Measurements from ENCODE around the gene ZBTB40.

The ZBTB40 gene

DNA sequence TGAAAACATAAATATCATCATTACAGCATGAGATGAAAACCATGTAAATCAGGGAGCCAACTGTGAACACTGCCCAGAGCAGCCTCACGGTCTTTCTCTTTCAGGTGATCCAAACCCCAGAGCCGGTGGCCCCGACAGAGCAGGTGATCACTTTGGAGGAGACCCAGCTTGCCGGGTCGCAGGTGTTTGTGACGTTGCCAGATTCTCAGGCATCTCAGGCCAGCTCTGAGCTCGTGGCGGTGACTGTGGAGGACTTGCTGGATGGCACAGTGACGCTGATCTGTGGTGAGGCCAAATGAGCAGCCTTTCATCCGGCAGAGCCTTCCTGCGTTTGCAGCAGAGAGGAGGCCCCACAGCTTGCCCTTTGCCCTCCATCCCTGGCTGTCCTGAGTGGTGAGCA, 74.4 kb downstream of the ZBTB40 start:
- Histone ChIP-seq H3K36me3 (ENCODE audit: control insufficient read depth, low read depth, low read length) (peaks cover 51% of the 10 kb centered on the region), H3K4me3 (ENCODE audit: low read length) (no peak overlapping the region), H3K9ac (ENCODE audit: low read length) (no peak overlapping the region), H3K27ac (ENCODE audit: low read length) (no peak overlapping the region), H3K9me3 (ENCODE audit: control insufficient read depth, low read depth, low read length) (no peaks in the 10 kb centered on the region), H3K27me3 (ENCODE audit: control insufficient read depth, insufficient read depth, low read length) (no peaks in the 10 kb centered on the region), H3K4me1 (ENCODE audit: control insufficient read depth, low read depth, low read length) (no peaks in the 10 kb centered on the region)

DNA sequence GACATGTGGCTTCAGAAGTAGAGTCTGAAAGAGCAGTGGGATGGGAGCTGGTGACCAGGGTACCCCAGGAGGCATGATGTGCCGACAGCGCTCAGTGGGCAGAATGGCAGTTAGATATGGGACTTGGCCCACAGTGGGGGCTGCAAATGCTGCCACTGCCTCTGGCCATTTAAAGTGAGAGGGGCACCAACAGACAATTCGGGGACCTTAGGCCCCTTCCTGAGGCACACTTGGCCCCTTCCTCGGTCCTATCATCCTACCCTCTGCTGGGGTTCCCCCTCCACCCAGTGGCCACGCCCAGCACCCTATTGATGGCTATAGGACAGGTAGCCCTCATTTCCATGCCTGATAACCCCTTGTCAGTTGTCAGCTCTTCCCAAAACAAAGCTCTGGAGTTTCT, 75.0 kb downstream of the ZBTB40 start:
- H3K27me3 ChIP-seq (ENCODE audit: control insufficient read depth, insufficient read depth, low read length): no peaks in the 10 kb centered on the region
- no peak overlapping the region for H3K4me3 ChIP-seq (ENCODE audit: low read length)
- H3K4me1 ChIP-seq (ENCODE audit: control insufficient read depth, low read depth, low read length): no peaks in the 10 kb centered on the region
- peaks cover 45% of the 10 kb centered on the region for H3K36me3 ChIP-seq (ENCODE audit: control insufficient read depth, low read depth, low read length)
- H3K9me3 ChIP-seq (ENCODE audit: control insufficient read depth, low read depth, low read length): no peaks in the 10 kb centered on the region
- no peak overlapping the region for H3K9ac ChIP-seq (ENCODE audit: low read length)
- no peak overlapping the region for H3K27ac ChIP-seq (ENCODE audit: low read length)

DNA sequence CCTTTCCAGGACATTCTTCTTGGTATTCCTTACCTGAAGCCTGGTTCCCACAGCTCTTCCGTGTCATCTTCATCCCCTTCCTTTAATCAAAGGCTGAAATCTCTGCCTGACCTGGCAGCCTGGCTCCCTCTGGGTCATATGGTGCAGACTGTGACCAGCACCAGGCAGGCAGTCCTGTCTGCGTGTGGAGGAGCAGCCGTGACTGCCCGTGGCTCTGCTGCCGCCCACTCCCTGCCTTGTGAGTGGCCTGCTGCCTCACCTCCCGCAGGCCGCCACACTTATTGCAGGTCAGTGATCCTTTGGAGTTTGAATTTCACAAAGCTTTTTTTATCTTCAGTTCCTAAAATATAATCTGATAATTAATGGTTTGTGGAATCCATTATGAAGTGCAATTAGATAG, 75.5 kb downstream of the ZBTB40 start:
- no peaks in the 10 kb centered on the region for H3K9me3 ChIP-seq (ENCODE audit: control insufficient read depth, low read depth, low read length)
- no peak overlapping the region for H3K27ac ChIP-seq (ENCODE audit: low read length)
- H3K36me3 ChIP-seq (ENCODE audit: control insufficient read depth, low read depth, low read length): peaks cover 41% of the 10 kb centered on the region
- no peaks in the 10 kb centered on the region for H3K27me3 ChIP-seq (ENCODE audit: control insufficient read depth, insufficient read depth, low read length)
- H3K9ac ChIP-seq (ENCODE audit: low read length): no peak overlapping the region
- H3K4me1 ChIP-seq (ENCODE audit: control insufficient read depth, low read depth, low read length): no peaks in the 10 kb centered on the region
- no peak overlapping the region for H3K4me3 ChIP-seq (ENCODE audit: low read length)

DNA sequence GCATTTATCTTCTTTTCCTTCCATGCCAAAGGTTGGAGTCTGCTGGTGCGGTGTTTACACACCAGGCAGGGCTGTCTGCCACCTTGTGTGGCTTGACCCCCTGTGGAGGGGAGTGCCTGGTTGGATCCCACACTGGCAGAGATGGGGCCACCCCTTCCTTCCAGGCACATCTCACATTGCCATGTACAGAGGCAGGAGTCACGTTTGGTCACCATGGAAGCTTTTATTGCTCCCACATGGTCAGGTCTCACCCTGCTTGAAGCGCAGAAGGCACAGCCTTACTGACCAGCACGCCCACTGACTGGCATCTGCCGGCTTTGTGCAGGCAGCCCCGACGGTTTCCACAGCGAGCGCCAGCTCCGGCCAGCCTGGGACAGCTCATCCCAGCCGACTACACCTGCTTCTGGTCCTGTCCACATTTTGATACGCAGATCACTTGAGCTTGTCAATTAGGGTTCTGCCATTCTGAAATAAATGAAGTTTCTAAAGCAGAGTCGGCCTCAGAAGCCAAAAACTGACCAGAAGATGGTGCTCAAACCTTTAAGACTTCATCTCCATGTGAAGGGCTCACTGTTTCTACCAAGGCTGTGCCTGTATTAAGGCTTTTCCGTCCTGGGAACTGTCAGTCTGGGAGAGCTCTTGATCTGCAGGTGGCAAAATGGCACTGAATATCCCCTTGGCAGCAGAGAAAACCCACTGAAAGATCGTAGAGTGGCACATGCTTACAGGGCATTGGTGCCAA, 76.1 kb downstream of the ZBTB40 start:
- H3K4me1 ChIP-seq (ENCODE audit: control insufficient read depth, low read depth, low read length): no peaks in the 10 kb centered on the region
- H3K9ac ChIP-seq (ENCODE audit: low read length): no peak overlapping the region
- H3K27ac ChIP-seq (ENCODE audit: low read length): no peak overlapping the region
- peaks cover 39% of the 10 kb centered on the region for H3K36me3 ChIP-seq (ENCODE audit: control insufficient read depth, low read depth, low read length)
- no peaks in the 10 kb centered on the region for H3K9me3 ChIP-seq (ENCODE audit: control insufficient read depth, low read depth, low read length)
- no peak overlapping the region for H3K4me3 ChIP-seq (ENCODE audit: low read length)
- H3K27me3 ChIP-seq (ENCODE audit: control insufficient read depth, insufficient read depth, low read length): no peaks in the 10 kb centered on the region

DNA sequence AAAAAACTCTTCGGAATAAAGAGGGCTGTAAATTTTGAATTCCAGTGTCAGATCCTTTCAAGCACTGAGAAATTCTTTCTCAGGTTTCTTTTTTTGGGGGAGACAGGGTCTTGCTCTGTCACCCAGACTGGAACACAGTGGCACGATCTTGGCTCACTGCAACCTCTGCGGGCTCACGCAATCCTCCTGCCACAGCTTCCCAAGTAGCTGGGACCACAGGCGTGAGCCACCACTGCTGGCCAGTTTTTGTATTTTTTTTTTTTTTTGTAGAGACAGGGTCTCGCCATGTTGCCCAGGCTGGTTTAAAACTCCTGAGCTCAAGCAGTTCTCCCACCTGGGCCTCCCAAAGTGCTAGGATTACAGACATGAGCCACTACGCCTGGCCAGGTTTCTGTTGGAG, 76.8 kb downstream of the ZBTB40 start:
- peaks cover 35% of the 10 kb centered on the region for H3K36me3 ChIP-seq (ENCODE audit: control insufficient read depth, low read depth, low read length)
- no peaks in the 10 kb centered on the region for H3K27me3 ChIP-seq (ENCODE audit: control insufficient read depth, insufficient read depth, low read length)
- H3K27ac ChIP-seq (ENCODE audit: low read length): no peak overlapping the region
- no peaks in the 10 kb centered on the region for H3K9me3 ChIP-seq (ENCODE audit: control insufficient read depth, low read depth, low read length)
- no peaks in the 10 kb centered on the region for H3K4me1 ChIP-seq (ENCODE audit: control insufficient read depth, low read depth, low read length)
- no peak overlapping the region for H3K9ac ChIP-seq (ENCODE audit: low read length)
- H3K4me3 ChIP-seq (ENCODE audit: low read length): no peak overlapping the region

DNA sequence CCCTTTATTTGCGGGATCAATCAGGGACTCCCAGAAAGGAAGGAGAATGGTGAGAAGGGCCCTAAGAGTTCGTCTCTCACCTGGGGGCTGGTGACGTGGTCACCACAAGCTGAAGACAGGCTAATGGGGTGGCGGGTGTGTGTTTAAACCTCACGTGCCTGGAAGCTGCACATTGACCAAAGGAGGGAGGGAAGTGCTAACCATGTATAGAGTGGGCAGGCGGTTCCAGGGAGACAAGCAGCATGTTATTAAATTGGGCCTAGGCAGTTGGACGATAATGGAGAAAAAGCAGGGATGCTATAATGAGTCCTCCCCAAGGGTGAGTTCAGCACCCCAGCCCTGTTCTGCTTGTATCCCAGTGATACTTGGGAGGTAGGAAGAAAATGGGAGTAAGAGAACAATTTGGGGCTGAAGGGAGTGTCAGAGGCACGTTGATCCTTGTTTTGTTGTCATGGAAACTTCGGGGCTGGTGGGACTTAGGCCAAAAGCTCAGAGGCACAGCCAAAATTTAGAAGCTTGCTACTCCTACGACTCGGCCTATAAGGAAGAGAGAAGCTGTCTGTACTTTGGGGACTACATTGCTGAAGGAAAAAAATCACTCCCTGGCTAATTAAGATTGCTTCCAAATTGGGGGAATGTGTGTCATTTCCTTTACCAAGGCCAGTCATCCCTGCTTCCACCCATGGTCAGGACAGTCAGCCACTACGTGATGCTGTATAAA, 78.4 kb downstream of the ZBTB40 start:
- H3K4me1 ChIP-seq (ENCODE audit: control insufficient read depth, low read depth, low read length): no peaks in the 10 kb centered on the region
- no peaks in the 10 kb centered on the region for H3K9me3 ChIP-seq (ENCODE audit: control insufficient read depth, low read depth, low read length)
- H3K27ac ChIP-seq (ENCODE audit: low read length): no peak overlapping the region
- H3K4me3 ChIP-seq (ENCODE audit: low read length): no peak overlapping the region
- no peak overlapping the region for H3K9ac ChIP-seq (ENCODE audit: low read length)
- H3K27me3 ChIP-seq (ENCODE audit: control insufficient read depth, insufficient read depth, low read length): no peaks in the 10 kb centered on the region
- H3K36me3 ChIP-seq (ENCODE audit: control insufficient read depth, low read depth, low read length): peaks cover 19% of the 10 kb centered on the region

DNA sequence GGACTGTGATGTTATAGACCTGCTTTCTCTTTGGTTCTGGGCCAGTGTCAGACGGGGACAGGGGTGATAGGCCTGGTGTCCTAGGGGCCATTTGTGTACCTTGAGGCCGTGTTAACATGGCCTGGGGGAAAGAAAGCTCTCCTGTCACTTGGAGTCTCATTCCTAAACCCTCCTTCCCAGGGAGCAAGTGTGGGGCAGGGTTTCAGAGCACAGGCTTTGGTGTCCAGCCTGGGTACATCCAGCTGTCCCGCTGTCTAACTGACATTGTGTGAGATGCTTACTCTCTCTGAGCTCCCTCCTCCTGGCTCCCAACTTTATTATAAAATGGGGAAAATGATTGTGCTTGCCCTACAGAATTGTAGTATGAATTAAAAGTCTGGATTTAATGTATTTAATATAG, 79.1 kb downstream of the ZBTB40 start:
- Histone ChIP-seq H3K9me3 (ENCODE audit: control insufficient read depth, low read depth, low read length) (no peaks in the 10 kb centered on the region), H3K27ac (ENCODE audit: low read length) (no peak overlapping the region), H3K36me3 (ENCODE audit: control insufficient read depth, low read depth, low read length) (peaks cover 13% of the 10 kb centered on the region), H3K4me1 (ENCODE audit: control insufficient read depth, low read depth, low read length) (no peaks in the 10 kb centered on the region), H3K4me3 (ENCODE audit: low read length) (no peak overlapping the region), H3K9ac (ENCODE audit: low read length) (no peak overlapping the region), H3K27me3 (ENCODE audit: control insufficient read depth, insufficient read depth, low read length) (no peaks in the 10 kb centered on the region)

DNA sequence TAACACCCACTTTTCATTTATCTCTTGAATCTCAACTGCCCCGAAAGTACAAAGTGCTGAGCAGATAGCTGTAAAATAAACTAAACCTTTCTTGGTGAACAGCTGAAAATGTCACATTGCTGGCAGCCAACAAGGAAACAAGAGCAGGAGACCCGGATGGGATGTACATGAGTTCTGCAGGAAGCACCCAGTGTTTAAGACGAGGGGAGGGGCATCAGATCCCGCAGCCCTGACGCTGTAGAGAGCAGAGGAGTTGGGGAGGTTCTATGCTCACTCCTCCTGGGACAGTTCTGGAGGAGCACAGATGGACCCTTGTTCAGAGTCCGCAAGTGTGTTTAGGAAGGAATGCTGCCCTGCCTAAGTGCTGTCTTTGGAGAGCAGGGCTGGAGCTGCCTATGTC, 79.6 kb downstream of the ZBTB40 start:
- Histone ChIP-seq H3K36me3 (ENCODE audit: control insufficient read depth, low read depth, low read length) (peaks cover 8% of the 10 kb centered on the region), H3K4me1 (ENCODE audit: control insufficient read depth, low read depth, low read length) (no peaks in the 10 kb centered on the region), H3K27ac (ENCODE audit: low read length) (no peak overlapping the region), H3K27me3 (ENCODE audit: control insufficient read depth, insufficient read depth, low read length) (no peaks in the 10 kb centered on the region), H3K4me3 (ENCODE audit: low read length) (no peak overlapping the region), H3K9me3 (ENCODE audit: control insufficient read depth, low read depth, low read length) (no peaks in the 10 kb centered on the region), H3K9ac (ENCODE audit: low read length) (no peak overlapping the region)

DNA sequence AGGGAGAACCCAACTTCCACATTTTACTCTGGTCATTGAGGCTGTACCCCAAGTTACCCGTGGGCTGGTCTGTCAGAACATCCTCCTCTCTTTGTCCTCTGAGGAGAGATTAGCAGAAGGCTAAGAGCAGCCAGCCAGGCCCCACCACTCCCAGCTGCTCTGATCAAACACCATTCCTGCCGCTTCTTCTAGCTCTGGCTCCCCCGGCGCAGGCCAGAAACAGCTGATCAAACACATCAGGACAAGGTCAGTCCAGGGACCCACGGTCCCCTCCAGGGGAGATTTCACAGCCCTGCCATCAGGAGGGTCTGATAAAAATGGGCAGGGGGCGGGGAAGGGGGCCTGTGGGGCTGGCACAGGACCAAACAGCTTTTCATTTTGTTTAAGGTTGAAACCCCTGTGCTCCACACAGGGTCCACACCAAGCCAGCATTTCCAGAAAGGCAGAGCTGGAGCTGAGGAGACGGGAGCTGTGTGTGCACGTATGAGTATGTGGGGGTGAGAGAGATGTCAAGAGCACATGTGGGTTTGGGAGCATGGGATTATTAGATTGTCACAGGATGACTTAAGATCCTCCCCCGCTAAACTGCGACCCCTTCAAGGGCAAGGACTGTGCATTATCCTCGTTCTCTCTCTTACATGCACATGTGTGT, 81.7 kb downstream of the ZBTB40 start:
- Histone ChIP-seq H3K9me3 (ENCODE audit: control insufficient read depth, low read depth, low read length) (no peaks in the 10 kb centered on the region), H3K27me3 (ENCODE audit: control insufficient read depth, insufficient read depth, low read length) (no peaks in the 10 kb centered on the region), H3K4me1 (ENCODE audit: control insufficient read depth, low read depth, low read length) (no peaks in the 10 kb centered on the region), H3K9ac (ENCODE audit: low read length) (no peak overlapping the region), H3K36me3 (ENCODE audit: control insufficient read depth, low read depth, low read length) (no peaks in the 10 kb centered on the region), H3K4me3 (ENCODE audit: low read length) (no peak overlapping the region), H3K27ac (ENCODE audit: low read length) (no peak overlapping the region)

DNA sequence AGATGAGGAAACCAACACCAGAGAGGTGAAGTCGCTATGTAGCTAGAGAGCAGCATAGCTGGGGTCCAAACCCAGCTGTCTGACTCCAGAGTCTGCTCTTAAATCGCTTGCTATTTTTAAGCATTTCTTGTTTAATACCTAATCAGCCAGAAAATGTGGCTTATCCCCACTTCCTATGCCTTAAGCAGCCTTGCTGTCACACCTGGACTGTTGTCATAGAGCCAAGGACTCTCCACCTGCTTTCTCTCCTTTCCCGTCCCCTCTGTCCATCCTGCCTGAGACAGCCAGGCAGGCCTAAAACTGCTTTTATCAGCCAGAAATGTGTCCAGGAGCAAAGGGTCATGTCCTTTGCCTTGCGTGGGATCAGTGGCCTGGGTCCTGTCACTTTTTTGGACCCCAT, 83.3 kb downstream of the ZBTB40 start:
- no peaks in the 10 kb centered on the region for H3K36me3 ChIP-seq (ENCODE audit: control insufficient read depth, low read depth, low read length)
- H3K27me3 ChIP-seq (ENCODE audit: control insufficient read depth, insufficient read depth, low read length): no peaks in the 10 kb centered on the region
- no peaks in the 10 kb centered on the region for H3K9me3 ChIP-seq (ENCODE audit: control insufficient read depth, low read depth, low read length)
- no peak overlapping the region for H3K9ac ChIP-seq (ENCODE audit: low read length)
- H3K27ac ChIP-seq (ENCODE audit: low read length): no peak overlapping the region
- H3K4me3 ChIP-seq (ENCODE audit: low read length): no peak overlapping the region
- no peaks in the 10 kb centered on the region for H3K4me1 ChIP-seq (ENCODE audit: control insufficient read depth, low read depth, low read length)

DNA sequence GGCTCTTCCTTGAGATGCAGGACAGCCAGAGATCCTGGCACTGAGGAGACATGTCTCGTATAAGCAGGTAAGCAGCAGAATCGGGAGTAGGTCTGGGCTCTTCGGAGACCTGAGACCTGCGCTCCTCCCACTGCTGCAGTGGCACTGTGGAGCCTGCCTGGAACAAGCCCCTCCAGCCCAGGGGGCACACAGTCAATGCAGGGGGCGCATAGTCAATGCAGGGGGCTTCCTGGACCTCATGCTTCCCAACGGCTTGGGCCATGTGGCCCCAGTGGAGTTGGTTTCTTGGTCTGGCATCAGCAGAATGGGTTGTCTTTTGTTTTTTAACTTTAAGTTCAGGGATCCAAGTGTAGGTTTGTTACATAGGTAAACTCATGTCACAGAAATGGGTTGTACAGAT, 83.7 kb downstream of the ZBTB40 start:
- H3K27me3 ChIP-seq (ENCODE audit: control insufficient read depth, insufficient read depth, low read length): no peaks in the 10 kb centered on the region
- H3K9me3 ChIP-seq (ENCODE audit: control insufficient read depth, low read depth, low read length): no peaks in the 10 kb centered on the region
- no peak overlapping the region for H3K9ac ChIP-seq (ENCODE audit: low read length)
- no peak overlapping the region for H3K4me3 ChIP-seq (ENCODE audit: low read length)
- H3K4me1 ChIP-seq (ENCODE audit: control insufficient read depth, low read depth, low read length): no peaks in the 10 kb centered on the region
- no peaks in the 10 kb centered on the region for H3K36me3 ChIP-seq (ENCODE audit: control insufficient read depth, low read depth, low read length)
- H3K27ac ChIP-seq (ENCODE audit: low read length): no peak overlapping the region
